HG02798 (cell line): ENCODE data around the gene ASPRV1.
"Not testable (repeated sequence)": the region's sequence is repeated elsewhere in the genome, so short reads cannot be mapped to it uniquely, and the experiment has no call there.

Experiments used
- ATAC-seq: cut with Tn5 transposase; IDR thresholded peaks from one replicate; pipeline ENCODE4 v1.9.1; 2021; ENCODE audit warnings: mild to moderate bottlenecking; ENCODE audit not compliant: unreplicated experiment, poor library complexity

The ASPRV1 gene

GRCh38 chr2:69965756-69966445, 4.5 kb upstream of the ASPRV1 start:
- no peak for ATAC-seq

- ATAC-seq, result no peak
Observed at GRCh38 chr2:69964353-69964841, 3.0 kb upstream of the ASPRV1 start.

- no peak for ATAC-seq
Observed at GRCh38 chr2:69962986-69963730, 1.7 kb upstream of the ASPRV1 start.

GRCh38 chr2:69960821-69961220, 610 bp downstream of the ASPRV1 start:
- no peak for ATAC-seq

GRCh38 chr2:69959425-69959824, 2.0 kb downstream of the ASPRV1 start:
- ATAC-seq, result no peak

- ATAC-seq, result no peak
Observed at GRCh38 chr2:69958480-69958879, 3.0 kb downstream of the ASPRV1 start.

- ATAC-seq, result no peak
Observed at GRCh38 chr2:69957965-69958364, 3.5 kb downstream of the ASPRV1 start.

GRCh38 chr2:69956475-69956979, 4.9 kb downstream of the ASPRV1 start:
- no peak for ATAC-seq

GRCh38 chr2:69955029-69955428, 6.4 kb downstream of the ASPRV1 start:
- ATAC-seq, result no peak

GRCh38 chr2:69954084-69954483, 7.3 kb downstream of the ASPRV1 start:
- no peak for ATAC-seq

GRCh38 chr2:69952336-69953115, 8.9 kb downstream of the ASPRV1 start:
- no peak for ATAC-seq

- ATAC-seq, result not testable (repeated sequence)
Observed at GRCh38 chr2:69950671-69951070, 10.8 kb downstream of the ASPRV1 start.

GRCh38 chr2:69950241-69950640, 11.2 kb downstream of the ASPRV1 start:
- ATAC-seq, result no peak

GRCh38 chr2:69948963-69949645, 12.3 kb downstream of the ASPRV1 start:
- no peak for ATAC-seq

GRCh38 chr2:69948032-69948962, 13.1 kb downstream of the ASPRV1 start:
- no peak for ATAC-seq

- no peak for ATAC-seq
Observed at GRCh38 chr2:69947325-69947931, 14.0 kb downstream of the ASPRV1 start.

GRCh38 chr2:69946351-69947324, 14.8 kb downstream of the ASPRV1 start:
- ATAC-seq, result peak; percentile 60

GRCh38 chr2:69945941-69946340, 15.5 kb downstream of the ASPRV1 start:
- no peak for ATAC-seq
